AG10803 (cell line): ENCODE results near the gene KCNK15.

ENCODE experiments used
- DNase-seq: peaks from one replicate; pipeline ENCODE4 v3.0.0; 2010; ENCODE audit warnings: low read depth
- H3K4me3 ChIP-seq: 2 replicates; pipeline ENCODE4 v1.5.1; 2011; ENCODE audit warnings: mild to moderate bottlenecking, low read length, control low read depth
- TF ChIP-seq, protein P1 (sequence below): conservative IDR thresholded peaks from 2 replicates; pipeline ENCODE4 v1.5.1; 2011; ENCODE audit warnings: mild to moderate bottlenecking, low read length, control low read depth, inconsistent platforms

Gene KCNK15

GRCh38 chr20:44707018-44707579 lies 38.6 kb upstream of the KCNK15 start:
- TF ChIP-seq, protein P1, sequence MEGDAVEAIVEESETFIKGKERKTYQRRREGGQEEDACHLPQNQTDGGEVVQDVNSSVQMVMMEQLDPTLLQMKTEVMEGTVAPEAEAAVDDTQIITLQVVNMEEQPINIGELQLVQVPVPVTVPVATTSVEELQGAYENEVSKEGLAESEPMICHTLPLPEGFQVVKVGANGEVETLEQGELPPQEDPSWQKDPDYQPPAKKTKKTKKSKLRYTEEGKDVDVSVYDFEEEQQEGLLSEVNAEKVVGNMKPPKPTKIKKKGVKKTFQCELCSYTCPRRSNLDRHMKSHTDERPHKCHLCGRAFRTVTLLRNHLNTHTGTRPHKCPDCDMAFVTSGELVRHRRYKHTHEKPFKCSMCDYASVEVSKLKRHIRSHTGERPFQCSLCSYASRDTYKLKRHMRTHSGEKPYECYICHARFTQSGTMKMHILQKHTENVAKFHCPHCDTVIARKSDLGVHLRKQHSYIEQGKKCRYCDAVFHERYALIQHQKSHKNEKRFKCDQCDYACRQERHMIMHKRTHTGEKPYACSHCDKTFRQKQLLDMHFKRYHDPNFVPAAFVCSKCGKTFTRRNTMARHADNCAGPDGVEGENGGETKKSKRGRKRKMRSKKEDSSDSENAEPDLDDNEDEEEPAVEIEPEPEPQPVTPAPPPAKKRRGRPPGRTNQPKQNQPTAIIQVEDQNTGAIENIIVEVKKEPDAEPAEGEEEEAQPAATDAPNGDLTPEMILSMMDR: no peak
- no peak overlapping the region for H3K4me3 ChIP-seq
- DNase-seq: peak; percentile 42

- DNase-seq: no peak
- TF ChIP-seq, protein P1: no peak
- no peak overlapping the region for H3K4me3 ChIP-seq
Observed at GRCh38 chr20:44709380-44709779, 36.3 kb upstream of the KCNK15 start.

- no peak for DNase-seq
- TF ChIP-seq, protein P1: no peak
- H3K4me3 ChIP-seq: no peak overlapping the region
Observed at GRCh38 chr20:44709797-44710196, 35.9 kb upstream of the KCNK15 start.

DNA sequence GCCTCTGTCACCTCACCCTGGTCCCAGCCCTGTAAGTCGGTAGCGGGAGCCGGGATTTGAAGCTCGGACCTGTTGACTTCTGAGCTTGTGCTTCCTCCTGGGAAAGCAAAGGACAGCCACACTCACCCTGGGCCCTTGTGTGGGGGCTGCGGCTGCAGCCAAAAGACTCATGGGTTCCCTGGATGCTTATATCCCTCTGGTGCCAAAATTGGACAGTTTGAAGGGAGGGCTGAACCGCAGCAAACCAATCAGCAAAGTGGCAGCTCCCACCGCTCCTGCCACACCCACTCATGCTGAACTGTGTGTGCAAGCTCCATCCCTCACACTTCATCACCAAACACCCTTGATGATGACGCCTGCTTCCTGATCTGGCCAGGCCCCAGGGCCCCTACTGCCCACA lies 34.4 kb upstream of the KCNK15 start:
- no peak overlapping the region for H3K4me3 ChIP-seq
- TF ChIP-seq, protein P1: no peak
- no peak for DNase-seq

- TF ChIP-seq, protein P1: no peak
- no peak for DNase-seq
- H3K4me3 ChIP-seq: no peak overlapping the region
Observed at GRCh38 chr20:44714102-44714700, 31.5 kb upstream of the KCNK15 start.

GRCh38 chr20:44714701-44715498 lies 30.8 kb upstream of the KCNK15 start, which contains the start of gene CCN5:
Gene CCN5, plus strand, starts transcription at chr20:44715369. Its CDS starts 22 bp downstream, at chr20:44715391.
- peak within 1 kb of the TSS; percentile 34 for H3K4me3 ChIP-seq
- TF ChIP-seq, protein P1: no peak
- DNase-seq: peak; percentile 83
